ENCODE results near the gene DVL1.
A peak's percentile ranks its signal among the peaks of the same experiment; 100 is the strongest.

Gene DVL1

DNA sequence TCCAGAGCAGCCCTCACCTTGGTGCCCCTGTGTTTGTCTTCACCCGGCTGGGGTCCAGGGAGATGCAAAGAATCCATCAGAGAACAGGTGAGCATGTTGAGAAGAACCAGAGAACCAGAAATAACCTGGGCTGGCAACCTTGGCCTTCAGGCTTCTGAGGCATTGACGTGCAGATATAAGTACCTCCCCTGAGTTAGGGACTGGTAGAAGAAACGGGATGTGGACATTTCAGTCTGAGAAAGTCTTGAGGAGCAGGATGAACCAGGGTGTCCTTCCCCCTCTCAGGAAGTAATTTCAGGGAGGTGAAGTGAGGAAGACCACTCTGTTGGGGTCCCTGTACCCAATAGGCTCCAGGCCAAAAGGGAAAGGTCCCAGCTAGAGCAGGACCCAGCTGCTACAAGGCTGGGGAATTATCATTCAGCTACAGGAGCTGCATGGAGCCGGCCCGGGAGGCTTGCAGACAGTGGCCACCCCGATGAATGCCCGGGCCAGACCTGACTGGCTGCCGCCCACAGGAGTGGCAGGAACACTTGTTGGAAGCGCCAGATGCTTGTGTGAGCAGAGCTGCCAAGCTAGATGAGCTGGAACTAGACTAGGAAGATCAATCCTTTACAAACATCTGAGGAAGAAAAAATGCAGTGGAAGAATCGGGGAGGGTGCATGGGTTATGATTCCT is 27.5 kb upstream of the DVL1 start:
- Histone ChIP-seq H3K9ac (ENCODE audit: low read depth, low read length, poor library complexity, severe bottlenecking) (peak overlapping the region; percentile 84), H3K36me3 (ENCODE audit: insufficient read depth, low read length) (no peaks in the 10 kb centered on the region), H3F3A (ENCODE audit: low read depth) (no peaks in the 10 kb centered on the region), H3K4me1 (ENCODE audit: insufficient read depth, low read length, poor library complexity, severe bottlenecking) (peaks cover 30% of the 10 kb centered on the region), H3K4me3 (ENCODE audit: low read length, poor library complexity, severe bottlenecking) (peak overlapping the region; percentile 92), H3K4me2 (ENCODE audit: low read depth, low read length, poor library complexity, severe bottlenecking) (peak overlapping the region; percentile 98), H4K20me1 (ENCODE audit: insufficient read depth, low read length, poor library complexity, severe bottlenecking) (peaks cover 14% of the 10 kb centered on the region), H3K27me3 (ENCODE audit: insufficient read depth, low read length, poor library complexity, severe bottlenecking) (no peaks in the 10 kb centered on the region), H3K9me3 (ENCODE audit: insufficient read depth, low read depth, low read length) (no peaks in the 10 kb centered on the region), H3K79me2 (ENCODE audit: insufficient read depth, low read length) (peaks cover 38% of the 10 kb centered on the region), H3K9me2 (replicated peaks; ENCODE audit: low read depth, low read length) (no peaks in the 10 kb centered on the region), H2AFZ (ENCODE audit: low read length) (no peak overlapping the region)
- no peak for TF ChIP-seq CTCF (conservative IDR thresholded peaks at IDR 0.05; ENCODE audit: low read length)
- no peak for TF ChIP-seq EZH2phosphoT487 (IDR thresholded peaks at IDR 0.05; ENCODE audit: borderline replicate concordance)

DNA sequence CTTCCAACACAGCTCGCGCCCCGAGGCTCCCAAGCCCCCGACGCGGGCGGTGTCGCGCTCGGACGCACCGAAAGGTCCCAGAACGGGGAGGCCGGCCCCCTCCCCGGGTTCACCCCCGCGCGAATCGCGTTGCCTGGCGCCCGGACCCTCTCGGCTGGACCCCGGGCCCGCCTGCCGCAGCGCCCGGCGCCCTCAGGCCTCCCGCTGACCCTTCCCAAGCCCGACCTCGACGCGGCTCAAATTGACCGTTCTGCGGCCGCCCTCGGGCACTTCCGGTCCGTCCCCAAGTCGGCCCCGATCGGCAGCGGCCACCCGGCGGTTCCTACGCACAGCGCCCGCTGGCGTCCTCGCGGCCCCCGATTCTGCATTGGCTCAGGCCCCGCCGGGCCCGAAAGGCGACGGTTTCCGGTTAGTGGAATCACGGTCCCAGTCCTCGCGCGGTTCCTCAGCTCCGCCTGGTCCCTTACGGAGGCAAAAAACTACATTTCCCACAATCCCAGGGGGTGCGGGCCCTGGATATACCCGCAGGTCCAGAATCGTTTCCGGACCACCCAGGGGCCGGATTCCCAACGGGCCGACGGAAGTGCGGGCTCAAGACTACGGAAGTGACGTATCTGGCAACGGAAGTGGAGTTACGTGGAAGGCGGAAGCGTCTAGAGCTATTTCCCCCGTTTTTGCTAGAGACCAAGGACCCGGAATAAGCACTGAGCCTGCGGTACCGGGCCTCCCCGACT is 25.9 kb upstream of the DVL1 start, which contains the start of gene AURKAIP1:
TSS of gene AURKAIP1 (minus strand) at position 279 of the 734 bp plus-strand sequence. CDS start 451 bp downstream, outside the sequence.
- Histone ChIP-seq H3K36me3 (ENCODE audit: insufficient read depth, low read length) (no peaks in the 10 kb centered on the region), H3K79me2 (ENCODE audit: insufficient read depth, low read length) (peaks cover 40% of the 10 kb centered on the region), H3K9me2 (replicated peaks; ENCODE audit: low read depth, low read length) (no peaks in the 10 kb centered on the region), H3K27me3 (ENCODE audit: insufficient read depth, low read length, poor library complexity, severe bottlenecking) (no peaks in the 10 kb centered on the region), H2AFZ (ENCODE audit: low read length) (peak within 1 kb of the TSS; percentile 78), H3K4me2 (ENCODE audit: low read depth, low read length, poor library complexity, severe bottlenecking) (peak within 1 kb of the TSS; percentile 99), H3F3A (ENCODE audit: low read depth) (no peaks in the 10 kb centered on the region), H3K9me3 (ENCODE audit: insufficient read depth, low read depth, low read length) (no peaks in the 10 kb centered on the region), H3K4me3 (ENCODE audit: low read length, poor library complexity, severe bottlenecking) (peak within 1 kb of the TSS; percentile 92), H3K4me1 (ENCODE audit: insufficient read depth, low read length, poor library complexity, severe bottlenecking) (peaks cover 40% of the 10 kb centered on the region), H3K9ac (ENCODE audit: low read depth, low read length, poor library complexity, severe bottlenecking) (peak within 1 kb of the TSS; percentile 97), H4K20me1 (ENCODE audit: insufficient read depth, low read length, poor library complexity, severe bottlenecking) (peaks cover 26% of the 10 kb centered on the region)
- TF ChIP-seq EZH2phosphoT487 (IDR thresholded peaks at IDR 0.05; ENCODE audit: borderline replicate concordance) = no peak
- TF ChIP-seq CTCF (conservative IDR thresholded peaks at IDR 0.05; ENCODE audit: low read length) = 0 out of 2 replicates have a peak, but pooled peaks have one; percentile 23

DNA sequence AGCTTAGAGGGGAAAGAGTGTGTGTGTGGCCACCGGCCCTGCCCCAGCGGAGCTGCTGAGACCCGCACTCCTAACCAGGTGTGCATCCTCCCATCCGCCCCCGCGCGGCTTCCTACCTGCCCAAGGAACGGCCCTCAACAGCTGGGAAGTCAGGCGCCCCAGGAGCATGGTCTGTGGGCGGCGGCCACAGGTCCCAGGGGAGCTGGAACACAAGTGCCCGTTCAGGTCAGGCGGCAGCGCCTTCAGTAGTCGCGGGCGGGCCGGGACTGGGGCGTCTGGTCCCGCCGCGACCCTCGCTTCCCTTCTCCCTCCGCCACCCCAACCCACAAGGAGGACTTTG is 25.3 kb upstream of the DVL1 start:
- TF ChIP-seq CTCF (conservative IDR thresholded peaks at IDR 0.05; ENCODE audit: low read length) = no peak
- no peak for TF ChIP-seq EZH2phosphoT487 (IDR thresholded peaks at IDR 0.05; ENCODE audit: borderline replicate concordance)
- peaks cover 40% of the 10 kb centered on the region for H3K79me2 ChIP-seq (ENCODE audit: insufficient read depth, low read length)
- H3K36me3 ChIP-seq (ENCODE audit: insufficient read depth, low read length) = no peaks in the 10 kb centered on the region
- peaks cover 26% of the 10 kb centered on the region for H4K20me1 ChIP-seq (ENCODE audit: insufficient read depth, low read length, poor library complexity, severe bottlenecking)
- no peaks in the 10 kb centered on the region for H3F3A ChIP-seq (ENCODE audit: low read depth)
- H2AFZ ChIP-seq (ENCODE audit: low read length) = peak overlapping the region; percentile 78
- peak overlapping the region; percentile 97 for H3K9ac ChIP-seq (ENCODE audit: low read depth, low read length, poor library complexity, severe bottlenecking)
- H3K9me2 ChIP-seq (replicated peaks; ENCODE audit: low read depth, low read length) = no peaks in the 10 kb centered on the region
- H3K4me3 ChIP-seq (ENCODE audit: low read length, poor library complexity, severe bottlenecking) = peak overlapping the region; percentile 92
- H3K4me1 ChIP-seq (ENCODE audit: insufficient read depth, low read length, poor library complexity, severe bottlenecking) = peaks cover 40% of the 10 kb centered on the region
- no peaks in the 10 kb centered on the region for H3K27me3 ChIP-seq (ENCODE audit: insufficient read depth, low read length, poor library complexity, severe bottlenecking)
- no peaks in the 10 kb centered on the region for H3K9me3 ChIP-seq (ENCODE audit: insufficient read depth, low read depth, low read length)
- peak overlapping the region; percentile 99 for H3K4me2 ChIP-seq (ENCODE audit: low read depth, low read length, poor library complexity, severe bottlenecking)
